NOMO-1 treated with dmso at 0.1 percent for 144 hours (cell line): ENCODE measurements around the gene MDH1B.
"Not testable (repeated sequence)": the region's sequence is repeated elsewhere in the genome, so short reads cannot be mapped to it uniquely, and the experiment has no call there.

Source experiments
- DNase-seq: peaks from one replicate; lab custom pipeline; 2025; ENCODE audit not compliant: unreplicated experiment; lab: John Stamatoyannopoulos, UW

The MDH1B gene

GRCh38 chr2:206765242-206766056 lies at the start of gene MDH1B, which contains the start of gene FASTKD2:
Gene MDH1B (minus strand): TSS chr2:206765328. CDS start chr2:206765271, 57 bp downstream.
Gene FASTKD2 (plus strand): TSS chr2:206765606. CDS start chr2:206766694, 1,088 bp downstream.
- DNase-seq, result peak; percentile 88

GRCh38 chr2:206814498-206814897 lies 49.4 kb upstream of the MDH1B start:
- DNase-seq, result no peak

- DNase-seq, result not testable (repeated sequence)
Observed at GRCh38 chr2:206812471-206812870, 47.3 kb upstream of the MDH1B start.

DNA sequence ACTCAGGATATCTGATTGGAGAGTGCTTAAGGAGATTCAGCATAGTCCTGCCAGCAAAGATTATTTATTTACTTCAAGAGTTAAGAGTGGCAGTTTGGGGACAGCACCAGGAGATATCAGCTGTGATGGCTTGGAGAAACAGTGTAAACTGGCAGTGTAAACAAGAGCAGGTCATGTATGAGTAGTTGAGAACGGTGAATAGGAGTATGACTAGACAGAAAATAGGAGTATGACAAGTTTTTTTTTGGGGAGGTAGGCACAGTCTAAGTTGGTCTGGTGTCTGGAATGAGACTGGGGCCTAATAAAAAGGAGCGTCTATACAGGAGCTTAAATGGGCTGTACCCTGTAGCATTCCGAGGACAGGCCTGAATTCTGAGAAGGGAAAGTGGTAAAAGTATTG lies 42.5 kb upstream of the MDH1B start:
- not testable (repeated sequence) for DNase-seq

- no peak for DNase-seq
Observed at GRCh38 chr2:206805887-206806607, 40.9 kb upstream of the MDH1B start.

DNA sequence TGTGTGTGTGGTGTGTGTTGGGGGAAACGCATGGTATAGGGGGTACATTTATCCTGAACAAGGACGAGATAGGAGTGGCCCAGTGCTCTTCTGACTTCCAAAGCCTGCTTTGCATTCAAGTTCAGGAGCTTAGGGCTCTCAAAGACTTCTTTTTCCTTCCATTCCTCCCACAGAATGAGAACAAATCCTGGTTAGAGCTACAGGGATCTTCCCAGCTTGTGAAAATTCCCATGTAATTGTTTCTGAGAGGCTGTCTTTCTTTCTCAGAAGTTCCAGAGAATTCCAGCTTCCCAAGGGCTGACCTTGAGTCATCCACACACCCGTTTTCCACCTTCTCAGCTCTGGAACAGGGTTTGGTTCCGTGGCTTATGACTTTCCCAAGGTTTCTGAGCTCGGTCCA lies 39.2 kb upstream of the MDH1B start:
- DNase-seq, result no peak

- DNase-seq, result no peak
Observed at GRCh38 chr2:206802654-206803514, 37.8 kb upstream of the MDH1B start.

GRCh38 chr2:206801418-206802189 lies 36.5 kb upstream of the MDH1B start:
- DNase-seq, result no peak

DNA sequence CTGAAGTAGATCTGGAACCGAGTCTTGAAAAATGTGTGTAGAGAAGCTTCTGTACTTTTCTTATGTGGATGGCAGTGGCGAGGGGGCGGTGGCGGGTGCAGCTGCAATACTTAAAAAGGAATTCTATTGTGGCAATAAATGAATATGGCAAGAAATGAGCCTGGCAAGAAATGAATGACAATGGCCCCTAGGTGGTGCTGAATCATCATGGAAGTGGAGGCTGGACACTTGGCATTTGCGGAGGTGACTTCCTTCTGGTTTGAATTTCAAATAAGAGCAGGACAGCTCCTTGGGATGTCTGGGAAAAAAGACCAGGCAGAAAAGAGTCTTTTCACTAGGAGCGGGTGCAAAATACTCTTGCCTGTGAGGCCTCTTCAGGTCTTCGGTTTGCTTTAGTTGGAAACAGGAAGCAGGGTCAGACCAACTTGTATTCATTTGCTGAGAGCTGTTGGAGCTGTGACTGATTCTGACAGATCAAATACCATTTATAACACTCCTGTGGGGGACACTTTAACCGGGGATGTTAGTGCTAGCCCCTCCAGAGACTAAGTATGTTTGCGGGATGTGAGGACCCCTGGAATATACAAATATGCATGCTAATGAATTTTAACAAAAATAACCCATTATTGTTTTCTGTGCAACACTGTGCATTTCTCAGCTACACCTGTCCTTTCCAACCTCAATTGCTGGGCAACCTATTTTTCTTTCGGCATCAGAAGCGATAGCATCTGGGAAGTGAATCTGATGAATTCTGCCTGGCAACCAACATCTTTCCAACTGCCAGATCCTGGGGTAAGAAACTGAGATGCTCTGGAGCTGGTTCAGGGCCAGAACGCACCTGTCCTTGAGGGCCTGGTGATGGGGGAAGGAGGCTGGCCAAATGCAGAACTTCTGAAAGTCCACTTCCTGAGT lies 35.6 kb upstream of the MDH1B start:
- DNase-seq, result peak; percentile 17

- DNase-seq, result peak; percentile 41
Observed at GRCh38 chr2:206799083-206799482, 34.0 kb upstream of the MDH1B start.

GRCh38 chr2:206798000-206798399 lies 32.9 kb upstream of the MDH1B start:
- peak; percentile 61 for DNase-seq

- DNase-seq, result no peak
Observed at GRCh38 chr2:206797376-206797775, 32.2 kb upstream of the MDH1B start.

GRCh38 chr2:206792645-206793044 lies 27.5 kb upstream of the MDH1B start:
- no peak for DNase-seq

- no peak for DNase-seq
Observed at GRCh38 chr2:206790311-206790935, 25.3 kb upstream of the MDH1B start.

- no peak for DNase-seq
Observed at GRCh38 chr2:206784559-206785353, 19.6 kb upstream of the MDH1B start.

GRCh38 chr2:206783718-206784117 lies 18.6 kb upstream of the MDH1B start:
- DNase-seq, result no peak

DNA sequence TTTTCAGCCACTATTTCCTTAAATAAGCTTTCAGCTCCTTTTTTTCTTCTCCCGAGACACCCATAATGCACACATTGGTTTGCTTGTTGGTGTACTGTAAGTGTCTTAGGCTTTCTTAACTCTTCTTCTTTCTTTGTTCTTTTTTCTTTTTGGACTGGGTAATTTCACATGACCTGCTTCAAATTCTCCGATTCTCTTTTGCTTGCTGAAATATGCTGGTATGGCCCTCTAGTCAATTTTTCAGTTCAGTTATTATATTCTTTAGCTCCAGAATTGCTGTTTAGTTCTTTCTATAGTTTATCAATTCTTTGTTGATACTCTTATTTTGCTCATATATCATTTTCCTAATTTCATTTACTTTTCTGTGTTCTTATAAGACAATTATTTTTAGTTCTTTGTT lies 15.5 kb upstream of the MDH1B start:
- no peak for DNase-seq

GRCh38 chr2:206776432-206776831 lies 11.3 kb upstream of the MDH1B start:
- no peak for DNase-seq
